ENCODE data around the gene CDKL1.
"Not testable (repeated sequence)": the region's sequence is repeated elsewhere in the genome, so short reads cannot be mapped to it uniquely, and the experiment has no call there.

CDKL1 gene

GRCh38 chr14:50331596-50331995 lies 65.1 kb downstream of the CDKL1 start:
- no peak for DNase-seq (ENCODE audit: low read depth)

- DNase-seq (ENCODE audit: low read depth), result peak; percentile 52
Measured at GRCh38 chr14:50321009-50321660, 75.5 kb downstream of the CDKL1 start.

DNA sequence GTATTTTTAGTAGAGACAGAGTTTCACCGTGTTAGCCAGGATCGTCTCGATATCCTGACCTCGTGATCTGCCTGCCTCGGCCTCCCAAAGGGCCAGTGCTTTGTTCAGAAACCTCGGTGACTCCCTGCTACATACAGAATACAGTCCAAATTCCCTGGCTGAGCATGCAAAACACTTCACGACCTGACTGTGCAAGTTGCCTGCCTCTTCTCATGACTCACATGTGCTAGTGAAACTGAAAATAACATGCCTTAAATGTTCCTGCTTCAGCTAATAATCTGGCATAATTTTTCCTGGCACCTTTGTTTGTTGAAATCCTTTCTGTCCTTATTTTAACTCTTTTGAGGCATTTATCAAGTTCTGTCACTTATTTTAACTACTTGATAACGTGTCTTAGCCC lies 76.4 kb downstream of the CDKL1 start:
- DNase-seq (ENCODE audit: low read depth), result no peak

GRCh38 chr14:50319721-50320120 lies 77.0 kb downstream of the CDKL1 start:
- no peak for DNase-seq (ENCODE audit: low read depth)

DNA sequence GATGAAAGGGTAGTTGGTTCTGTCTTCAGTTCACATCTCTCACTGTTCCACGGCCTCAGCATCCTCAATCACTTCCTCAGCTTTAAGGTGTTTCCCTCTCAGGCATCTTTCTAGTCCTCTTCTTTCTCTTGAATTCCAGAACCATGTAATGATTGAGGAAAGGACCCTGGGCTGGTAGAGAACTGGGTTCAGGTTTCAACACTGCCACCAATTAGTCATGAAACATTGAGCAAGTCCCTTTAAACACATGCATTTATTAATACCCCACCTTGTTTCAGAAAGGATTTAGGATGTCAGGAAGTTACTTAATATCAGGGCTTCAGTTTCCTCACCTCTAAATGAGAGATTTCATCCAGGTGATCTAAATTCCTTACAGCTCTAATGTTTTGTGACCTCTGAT lies 77.4 kb downstream of the CDKL1 start:
- no peak for DNase-seq (ENCODE audit: low read depth)

DNA sequence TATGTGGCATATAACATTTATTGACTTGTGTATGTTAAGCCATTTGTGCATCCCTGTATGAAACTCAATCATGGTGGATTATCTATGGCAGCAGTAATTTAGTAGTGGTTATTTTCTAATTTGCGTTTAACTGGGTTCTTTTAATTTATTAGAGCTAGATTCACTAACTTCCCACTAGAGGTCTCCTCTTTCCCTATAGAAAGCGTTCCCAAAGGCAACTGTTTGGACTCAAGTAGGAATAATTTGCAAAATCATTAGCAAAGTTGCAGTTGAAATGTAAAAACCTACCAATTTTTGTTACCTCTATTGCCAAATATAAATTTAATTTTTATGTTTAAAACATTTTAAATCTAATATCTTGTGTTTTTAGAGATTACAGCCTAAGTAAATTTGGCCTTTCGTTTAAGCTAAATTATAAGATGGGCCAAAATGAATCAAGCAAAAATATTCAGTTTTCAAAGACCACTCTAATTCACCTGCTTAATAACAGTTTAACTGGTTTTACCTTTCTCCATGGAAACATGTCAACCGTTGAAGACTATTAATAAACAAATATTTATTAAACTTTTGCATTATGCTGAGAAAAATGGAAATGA lies 78.6 kb downstream of the CDKL1 start:
- no peak for DNase-seq (ENCODE audit: low read depth)

- not testable (repeated sequence) for DNase-seq (ENCODE audit: low read depth)
Measured at GRCh38 chr14:50314098-50314497, 82.6 kb downstream of the CDKL1 start.

DNA sequence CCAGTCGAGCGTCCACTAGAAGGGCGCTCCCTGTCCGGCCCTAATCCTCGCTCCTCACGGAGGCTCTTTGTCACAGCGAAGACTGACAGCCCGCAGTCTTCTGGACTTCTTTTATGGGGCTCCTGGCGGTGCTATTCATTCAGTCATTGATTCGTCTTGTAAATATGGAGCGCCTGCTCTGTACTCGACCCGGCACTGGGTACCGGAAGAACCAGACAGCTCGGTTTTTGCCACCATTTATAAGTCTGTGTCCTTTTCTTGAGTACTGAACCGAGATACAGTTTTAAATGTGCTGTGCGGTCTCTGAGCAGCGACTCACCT lies 84.0 kb downstream of the CDKL1 start:
- no peak for DNase-seq (ENCODE audit: low read depth)

GRCh38 chr14:50311972-50312733 lies 84.5 kb downstream of the CDKL1 start, which contains the start of the genes DMAC2L and L2HGDH:
Gene DMAC2L (plus strand): TSS chr14:50312324. CDS start chr14:50321488, 9,164 bp downstream.
Gene L2HGDH (minus strand): TSS chr14:50312229. CDS start chr14:50312150, 79 bp downstream.
- peak; percentile 66 for DNase-seq (ENCODE audit: low read depth)

DNA sequence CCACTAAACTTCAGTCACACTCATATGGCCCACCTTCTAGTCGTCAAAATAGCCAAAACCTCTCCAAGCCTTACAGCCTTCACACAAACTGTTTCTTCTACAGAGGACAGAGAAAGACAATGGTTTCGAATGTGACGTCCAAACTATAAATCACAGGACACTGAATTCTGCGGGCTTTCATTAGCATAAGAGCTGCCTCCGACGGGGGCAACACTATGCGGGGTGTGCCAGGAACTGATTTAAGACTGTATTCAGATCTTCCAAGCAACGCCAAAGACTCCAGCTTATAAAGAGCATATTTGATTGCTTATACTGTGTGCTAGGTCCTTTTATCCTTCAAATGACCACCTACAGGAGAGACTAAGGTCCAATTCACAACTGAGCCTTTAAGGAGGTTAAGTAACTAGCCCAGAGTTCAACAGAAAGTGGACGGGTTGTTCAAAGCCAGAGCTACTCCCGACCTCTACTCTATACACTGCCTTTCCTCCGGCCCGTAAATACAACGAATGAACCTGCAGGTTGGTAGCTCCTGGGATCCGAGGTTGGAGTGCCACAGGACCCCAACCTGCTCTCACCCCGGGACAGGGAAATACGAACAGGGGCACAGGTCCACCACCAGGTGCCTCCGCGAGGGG lies 85.2 kb downstream of the CDKL1 start:
- DNase-seq (ENCODE audit: low read depth), result no peak

- DNase-seq (ENCODE audit: low read depth), result no peak
Measured at GRCh38 chr14:50310445-50310844, 86.2 kb downstream of the CDKL1 start.

GRCh38 chr14:50308363-50308915 lies 88.2 kb downstream of the CDKL1 start:
- no peak for DNase-seq (ENCODE audit: low read depth)

GRCh38 chr14:50303744-50304471 lies 92.8 kb downstream of the CDKL1 start:
- peak; percentile 74 for DNase-seq (ENCODE audit: low read depth)

DNA sequence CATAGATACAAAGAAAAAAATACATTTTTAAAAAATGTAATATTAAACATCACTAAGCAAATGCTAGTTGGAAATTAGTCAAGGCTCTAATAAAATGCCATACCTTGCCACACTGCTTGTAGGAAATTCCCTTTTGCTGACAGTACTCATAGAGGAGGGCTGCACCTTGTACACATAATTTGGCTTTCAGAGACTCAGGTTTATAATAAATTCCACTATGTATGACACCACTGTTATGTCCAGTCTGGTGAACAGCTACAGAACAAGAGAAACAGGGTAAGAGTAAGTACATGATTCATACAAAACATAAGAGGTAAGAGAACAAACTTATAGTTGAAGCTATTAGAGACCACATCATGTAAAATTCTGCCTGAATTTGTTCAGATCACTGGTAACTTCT lies 94.8 kb downstream of the CDKL1 start:
- DNase-seq (ENCODE audit: low read depth), result no peak

DNA sequence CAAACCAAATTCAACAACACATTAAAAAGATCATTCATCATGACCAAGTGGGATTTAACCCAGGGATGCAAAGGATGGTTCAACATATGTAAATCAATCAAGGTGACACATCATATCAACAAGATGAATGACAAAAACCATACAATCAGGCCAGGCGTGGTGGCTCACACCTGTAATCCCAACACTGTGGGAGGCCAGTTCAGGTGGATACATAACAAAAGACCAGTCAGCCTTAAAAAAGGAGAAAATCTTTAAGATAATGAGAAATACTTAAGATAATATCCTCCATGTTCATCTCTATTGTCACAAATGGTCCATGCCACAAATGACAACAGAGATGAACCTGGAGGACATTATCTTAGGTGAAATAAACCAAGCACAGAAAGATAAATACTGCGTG lies 97.1 kb downstream of the CDKL1 start:
- DNase-seq (ENCODE audit: low read depth), result no peak

GRCh38 chr14:50290306-50290705 lies 106.4 kb downstream of the CDKL1 start:
- no peak for DNase-seq (ENCODE audit: low read depth)

GRCh38 chr14:50288146-50288545 lies 108.5 kb downstream of the CDKL1 start:
- no peak for DNase-seq (ENCODE audit: low read depth)

GRCh38 chr14:50285861-50286260 lies 110.8 kb downstream of the CDKL1 start:
- no peak for DNase-seq (ENCODE audit: low read depth)

Data from CMK (cell line).